GM23338 (cell line): ENCODE data around the gene KIAA1671. TPM values are rescaled to one million over a fixed set of nuclear protein-coding genes. Genes with fewer than 3 reads are reported as not detected.

ENCODE experiments used
- ATAC-seq: fragments of 200-7000 bp; cut with Tn5 transposase; 3 replicates; pipeline ENCODE4 v1.9.1; 2020
- DNase-seq: peaks from one replicate; pipeline ENCODE4 v3.0.0-alpha.2; 2015; ENCODE audit warnings: low spot score
- H2AFZ ChIP-seq: fragments of 200-600 bp; sonication (generic); 2 replicates; pipeline ENCODE4 v1.8.0; 2016; ENCODE audit warnings: antibody characterized with exemption, mild to moderate bottlenecking, moderate library complexity
- H3F3A ChIP-seq: fragments of 200-600 bp; sonication (generic); replicated peaks from 2 replicates; pipeline ENCODE4 v1.8.0; 2017; ENCODE audit warnings: antibody characterized with exemption, mixed run types, low read depth
- H3K27ac ChIP-seq: fragments of 200-600 bp; sonication (generic); 2 replicates; pipeline ENCODE4 v1.6.1; 2016; ENCODE audit warnings: low read depth
- H3K27me3 ChIP-seq: fragments of 200-600 bp; sonication (generic); 2 replicates; pipeline ENCODE4 v1.8.0; 2016; ENCODE audit warnings: mild to moderate bottlenecking, mixed run types, moderate library complexity; ENCODE audit not compliant: insufficient read depth
- H3K36me3 ChIP-seq: fragments of 200-600 bp; sonication (generic); 2 replicates; pipeline ENCODE4 v1.8.0; 2016; ENCODE audit warnings: mild to moderate bottlenecking; ENCODE audit not compliant: insufficient read depth
- H3K4me1 ChIP-seq: fragments of 200-600 bp; sonication (generic); 2 replicates; pipeline ENCODE4 v1.8.0; 2016; ENCODE audit warnings: mild to moderate bottlenecking, moderate library complexity; ENCODE audit not compliant: insufficient read depth
- H3K4me2 ChIP-seq: fragments of 200-600 bp; sonication (generic); 2 replicates; pipeline ENCODE4 v1.7.1; 2017; ENCODE audit warnings: mixed run types
- H3K4me3 ChIP-seq: fragments of 200-600 bp; sonication (generic); 2 replicates; pipeline ENCODE4 v1.6.1; 2016; ENCODE audit warnings: mixed run types
- H3K79me2 ChIP-seq: fragments of 200-600 bp; sonication (generic); replicated peaks from 2 replicates; pipeline ENCODE4 v1.8.0; 2017; ENCODE audit warnings: mild to moderate bottlenecking; ENCODE audit not compliant: insufficient read depth
- H3K9me2 ChIP-seq: fragments of 200-600 bp; sonication (generic); 2 replicates; pipeline ENCODE4 v1.8.0; 2017; ENCODE audit not compliant: insufficient read depth
- H4K20me1 ChIP-seq: fragments of 200-600 bp; sonication (generic); replicated peaks from 2 replicates; pipeline ENCODE4 v1.8.0; 2017; ENCODE audit warnings: mild to moderate bottlenecking; ENCODE audit not compliant: insufficient read depth
- H3K27ac Mint-ChIP-seq: 2 replicates; pipeline ENCODE4 v1.8.0; 2020; ENCODE audit warnings: inconsistent platforms, mild to moderate bottlenecking, moderate library complexity, mixed read lengths
- H3K27me3 Mint-ChIP-seq: 3 replicates; pipeline ENCODE4 v1.8.0; 2022; ENCODE audit warnings: low read depth, mild to moderate bottlenecking, moderate library complexity, mixed read lengths, inconsistent platforms; ENCODE audit not compliant: insufficient read depth, poor library complexity
- H3K36me3 Mint-ChIP-seq: 3 replicates; pipeline ENCODE4 v1.8.0; 2021; ENCODE audit warnings: low read depth, mild to moderate bottlenecking, inconsistent platforms, moderate library complexity, mixed read lengths
- H3K4me1 Mint-ChIP-seq: 3 replicates; pipeline ENCODE4 v1.8.0; 2020; ENCODE audit warnings: mild to moderate bottlenecking, inconsistent platforms, mixed read lengths
- H3K4me3 Mint-ChIP-seq: 3 replicates; pipeline ENCODE4 v1.8.0; 2021; ENCODE audit warnings: moderate library complexity, mild to moderate bottlenecking, inconsistent platforms, mixed read lengths
- H3K9me3 Mint-ChIP-seq: 3 replicates; pipeline ENCODE4 v1.8.0; 2020; ENCODE audit warnings: moderate library complexity, mild to moderate bottlenecking, inconsistent platforms, mixed read lengths
- CTCF ChIP-seq, 2 experiments: fragments of 200-600 bp in 1 of 2; sonication (generic) in 1 of 2; conservative IDR thresholded peaks; 2 replicates each; pipeline versions ENCODE4 v1.5.1 to v1.6.1; 2016 to 2017; ENCODE audit warnings: antibody characterized with exemption in 2 of 2, low read depth in 2 of 2, mild to moderate bottlenecking in 2 of 2, moderate library complexity in 1 of 2
- EZH2 ChIP-seq: fragments of 200-600 bp; sonication (generic); IDR thresholded peaks from one replicate; pipeline ENCODE4 v1.8.0; 2017; ENCODE audit warnings: antibody characterized with exemption, mild to moderate bottlenecking, low read depth; ENCODE audit not compliant: unreplicated experiment
- EZH2phosphoT487 ChIP-seq: fragments of 200-600 bp; sonication (generic); IDR thresholded peaks from one replicate; pipeline ENCODE4 v1.8.1; 2018; ENCODE audit warnings: antibody characterized with exemption; ENCODE audit not compliant: unreplicated experiment
- JUNB ChIP-seq: IDR thresholded peaks from one replicate; pipeline ENCODE4 v1.6.1; 2016; ENCODE audit warnings: antibody characterized with exemption; ENCODE audit not compliant: unreplicated experiment
- NANOG ChIP-seq: IDR thresholded peaks from 2 replicates; pipeline ENCODE4 v1.6.1; 2016; ENCODE audit warnings: antibody characterized with exemption, borderline replicate concordance
- POLR2AphosphoS5 ChIP-seq: IDR thresholded peaks from 2 replicates; pipeline ENCODE4 v1.6.1; 2016; ENCODE audit warnings: antibody characterized with exemption, low read depth
- REST ChIP-seq: IDR thresholded peaks from one replicate; pipeline ENCODE4 v1.6.1; 2018; ENCODE audit warnings: antibody characterized with exemption; ENCODE audit not compliant: unreplicated experiment
- ZNF114 ChIP-seq: fragments of 250-450 bp; sonication (Bioruptor Pico); IDR thresholded peaks from 2 replicates; pipeline ENCODE4 v1.5.0; 2020; ENCODE audit warnings: mild to moderate bottlenecking, moderate library complexity
- ZNF331 ChIP-seq: fragments of 250-450 bp; sonication (Bioruptor Pico); IDR thresholded peaks from 2 replicates; pipeline ENCODE4 v1.5.0; 2020; ENCODE audit warnings: low read depth, mild to moderate bottlenecking, moderate library complexity
- ZNF462 ChIP-seq: fragments of 250-450 bp; sonication (Bioruptor Pico); IDR thresholded peaks from 2 replicates; pipeline ENCODE4 v1.5.0; 2020; ENCODE audit warnings: mild to moderate bottlenecking, moderate library complexity
- polyA plus RNA-seq: library from polyadenylated mRNA; unstranded; fragments of >200 nt; fragmentation: Nextera tagmentation; extraction: Ambion mirVana; gene quantifications from 2 replicates; pipeline ENCODE4 v1.2.1, GENCODE V29; 2016
- total RNA-seq: library from RNA; depleted of rRNA; stranded (reverse); fragments of >200 nt; shearing (Covaris generic); gene quantifications from 2 replicates; pipeline ENCODE4 v1.2.3, GENCODE V29; 2014

Gene KIAA1671
- total and polyA plus RNA-seq, 2 experiments from 2014 or later = 6.1 to 27.2 TPM

- no peak for TF ChIP-seq REST
- no peak for TF ChIP-seq EZH2
Observed at GRCh38 chr22:25219948-25220442, 267.5 kb downstream of the KIAA1671 start (continued).

- no peak overlapping the region for H3K27ac ChIP-seq
- H2AFZ ChIP-seq = no peak overlapping the region
- no peak overlapping the region for H3K4me3 ChIP-seq
- Mint-ChIP-seq H3K4me3 (no peak overlapping the region), H3K9me3 (no peaks in the 10 kb centered on the region), H3K36me3 (no peaks in the 10 kb centered on the region), H3K27ac (no peak overlapping the region), H3K4me1 (no peaks in the 10 kb centered on the region), H3K27me3 (peaks cover 7% of the 10 kb centered on the region)
- no peak overlapping the region for H3K4me2 ChIP-seq
- no peak for ATAC-seq
- H3K36me3 ChIP-seq = no peaks in the 10 kb centered on the region
- no peaks in the 10 kb centered on the region for H3K4me1 ChIP-seq
- no peaks in the 10 kb centered on the region for H4K20me1 ChIP-seq
- H3K79me2 ChIP-seq = no peaks in the 10 kb centered on the region
- no peaks in the 10 kb centered on the region for H3K27me3 ChIP-seq
- no peak for DNase-seq
- H3K9me2 ChIP-seq = no peaks in the 10 kb centered on the region
- no peaks in the 10 kb centered on the region for H3F3A ChIP-seq
- TF ChIP-seq EZH2phosphoT487 = no peak
- TF ChIP-seq REST = no peak
- TF ChIP-seq ZNF331 (CRISPR knock-in tag) = no peak
- TF ChIP-seq EZH2 = no peak
- TF ChIP-seq POLR2AphosphoS5 = no peak
- TF ChIP-seq ZNF114 = no peak
- TF ChIP-seq JUNB = no peak
- TF ChIP-seq CTCF (conservative IDR thresholded peaks at IDR 0.05; ENCODE audit: low read depth in 2 of 2) = no peak
- no peak for TF ChIP-seq NANOG
- no peak for TF ChIP-seq ZNF462 (CRISPR knock-in tag)
Observed at GRCh38 chr22:25221790-25222189, 269.3 kb downstream of the KIAA1671 start.
